Endothelial cell of umbilical vein (primary cell): ENCODE results near the gene ZNF814. TPM values are rescaled to one million over a fixed set of nuclear protein-coding genes. Genes with fewer than 3 reads are reported as not detected.
"Not testable (repeated sequence)": the region's sequence is repeated elsewhere in the genome, so short reads cannot be mapped to it uniquely, and the experiment has no call there.

Experiments used
- BruUV-seq: library from RNA; stranded (reverse); fragments of 400-500 nt; replicated peaks from 2 replicates; lab custom pipeline; 2021; lab: Mats Ljungman, UMichigan
- CTCF ChIA-PET: fragments of 300-600, 350-600 bp; sonication (Branson Sonifier 250); formaldehyde crosslinking; loops from one replicate; lab custom pipeline; 2021; ENCODE audit warnings: antibody characterized with exemption, inconsistent platforms; lab: Charles Lee
- POLR2A ChIA-PET: fragments of 300-600, 350-600 bp; sonication (Branson Sonifier 250); formaldehyde crosslinking; loops from one replicate; lab custom pipeline; 2021; ENCODE audit warnings: antibody characterized with exemption, inconsistent platforms; lab: Charles Lee
- DNase-seq: peaks from one replicate; pipeline ENCODE4 v3.0.0-alpha.2; 2011; ENCODE audit warnings: low read depth, low spot score
- FAIRE-seq: peaks from 2 replicates; lab custom pipeline; 2011; peaks lifted over from hg19 to GRCh38; lab: Jason Lieb, UNC
- H2AFZ ChIP-seq: 2 replicates; pipeline ENCODE4 v1.6.0; 2012; ENCODE audit warnings: low read depth, low read length, control low read depth, inconsistent platforms
- H3K27ac ChIP-seq: 2 replicates; pipeline ENCODE4 v1.5.1; 2011; ENCODE audit warnings: low read depth, mild to moderate bottlenecking, control low read depth, low read length, moderate library complexity; ENCODE audit not compliant: insufficient read depth
- H3K27me3 ChIP-seq, 2 experiments: 2 replicates each; pipeline versions ENCODE4 v1.6.0 to v1.6.1; 2011; ENCODE audit warnings: low read length in 2 of 2, mixed read lengths in 1 of 2; ENCODE audit not compliant: control insufficient read depth in 2 of 2, insufficient read depth in 2 of 2
- H3K36me3 ChIP-seq, 2 experiments: 2 replicates in 1 of 2; 3 replicates in 1 of 2; pipeline ENCODE4 v1.5.1; 2011; ENCODE audit warnings: low read length in 2 of 2, mild to moderate bottlenecking in 1 of 2, moderate library complexity in 1 of 2; ENCODE audit not compliant: control insufficient read depth in 2 of 2, insufficient read depth in 2 of 2; ENCODE audit errors: extremely low read depth in 1 of 2
- H3K4me1 ChIP-seq: 3 replicates; pipeline ENCODE4 v1.5.1; 2011; ENCODE audit warnings: mild to moderate bottlenecking, low read length; ENCODE audit not compliant: control insufficient read depth, insufficient read depth; ENCODE audit errors: extremely low read depth
- H3K4me2 ChIP-seq: 2 replicates; pipeline ENCODE4 v1.6.1; 2011; ENCODE audit warnings: low read length, control low read depth, mixed read lengths; ENCODE audit not compliant: insufficient read depth
- H3K4me3 ChIP-seq, 3 experiments: fragments of 200-600 bp in 1 of 3; sonication (generic), shearing (Covaris generic) in 1 of 3; replicated peaks in 1 of 3; 2 replicates each; pipeline ENCODE4 v1.5.1; 2011 to 2016; ENCODE audit warnings: control low read depth in 3 of 3, low read length in 3 of 3, mild to moderate bottlenecking in 2 of 3, inconsistent platforms in 1 of 3, low read depth in 1 of 3, moderate library complexity in 1 of 3; ENCODE audit not compliant: insufficient read depth in 1 of 3
- H3K79me2 ChIP-seq: 2 replicates; pipeline ENCODE4 v1.6.0; 2012; ENCODE audit warnings: low read length, inconsistent platforms; ENCODE audit not compliant: control insufficient read depth, insufficient read depth
- H3K9ac ChIP-seq: replicated peaks from 2 replicates; pipeline ENCODE3; 2011; ENCODE audit warnings: low read length, control low read depth; ENCODE audit not compliant: insufficient read depth; ENCODE audit errors: extremely low read depth
- H3K9me1 ChIP-seq: replicated peaks from 3 replicates; pipeline ENCODE4 v1.6.0; 2011; ENCODE audit warnings: mild to moderate bottlenecking, low read length; ENCODE audit not compliant: control insufficient read depth, insufficient read depth; ENCODE audit errors: extremely low read depth
- H3K9me3 ChIP-seq: replicated peaks from 2 replicates; pipeline ENCODE4 v1.5.1; 2012; ENCODE audit warnings: low read length, inconsistent platforms; ENCODE audit not compliant: control insufficient read depth, insufficient read depth
- H4K20me1 ChIP-seq: replicated peaks from 2 replicates; pipeline ENCODE3; 2011; ENCODE audit warnings: mild to moderate bottlenecking, low read length; ENCODE audit not compliant: control insufficient read depth, insufficient read depth; ENCODE audit errors: extremely low read depth
- POLR2A ChIP-seq: IDR thresholded peaks from 2 replicates; pipeline ENCODE4 v1.6.1; 2012; ENCODE audit warnings: low read depth, mild to moderate bottlenecking, control low read depth, low read length
- POLR2AphosphoS5 ChIP-seq: IDR thresholded peaks from 2 replicates; pipeline ENCODE4 v1.6.1; 2012; ENCODE audit warnings: low read depth, mild to moderate bottlenecking, control low read depth, low read length, moderate library complexity; ENCODE audit not compliant: insufficient read depth
- dilution Hi-C: fragments of 300-500 bp; cut with MboI; formaldehyde crosslinking; loops from one replicate; pipeline ENCODE4 v1.15.0; 2019; ENCODE audit warnings: low sequenced_read_pairs; ENCODE audit not compliant: extremely low pct_ligation_motif_present
- intact Hi-C: fragments of 100-400 bp; cut with micrococcal nuclease; formaldehyde crosslinking; loops from one replicate; pipeline ENCODE4 v1.10.0; 2022
- polyA plus RNA-seq, 4 experiments: library from polyadenylated mRNA; depleted of rRNA in 3 of 4; stranded (reverse) in 3 of 4; unstranded in 1 of 4; fragments of >200 nt; gene quantifications; 2 replicates each; pipeline versions ENCODE4 v1.2.1 to v1.2.3, GENCODE V29; 2011 to 2012; ENCODE audit warnings: missing spikeins in 1 of 4
- total RNA-seq: library from RNA; stranded (reverse); gene quantifications from 2 replicates; pipeline ENCODE4 v1.2.3, GENCODE V29; 2021

The ZNF814 gene
- total and polyA plus RNA-seq, 2 donors (not counting 3 experiments of a cell fraction or from before 2014, with no cell fraction given) = 5.7 to 7.9 TPM

- CTCF ChIA-PET = no interaction called here
- FAIRE-seq = no peak
- BruUV-seq = no TSS peak
- no peak for DNase-seq
- Histone ChIP-seq H3K4me3 (no peak overlapping the region), H3K4me1 (no peaks in the 10 kb centered on the region), H3K9me1 (no peaks in the 10 kb centered on the region), H3K27me3 (no peaks in the 10 kb centered on the region), H3K27ac (no peak overlapping the region), H2AFZ (no peak overlapping the region), H3K4me2 (no peak overlapping the region), H3K36me3 (peaks cover 15 to 18% of the 10 kb centered on the region in 2 experiments), H4K20me1 (no peaks in the 10 kb centered on the region), H3K9ac (no peak overlapping the region), H3K79me2 (no peaks in the 10 kb centered on the region), H3K9me3 (peaks cover 21% of the 10 kb centered on the region)
- intact Hi-C loops (no loop called here), dilution Hi-C loops (no loop called here)
- no peak for TF ChIP-seq POLR2AphosphoS5
- TF ChIP-seq POLR2A = peak; percentile 24
- POLR2A ChIA-PET = no interaction called here
Observed at GRCh38 chr19:57867868-57868492, 20.9 kb downstream of the ZNF814 start.

- POLR2A ChIA-PET, DNase-seq, intact Hi-C loops, H3K4me2 ChIP-seq, H3K4me3 ChIP-seq, dilution Hi-C loops, H3K4me1 ChIP-seq, FAIRE-seq, H3K27ac ChIP-seq, CTCF ChIA-PET, H3K9me1 ChIP-seq, H3K9ac ChIP-seq, H4K20me1 ChIP-seq, H3K27me3 ChIP-seq, H2AFZ ChIP-seq, BruUV-seq: not testable (repeated sequence)
- peaks cover 20% of the 10 kb centered on the region for H3K9me3 ChIP-seq
- H3K79me2 ChIP-seq = peaks cover 12% of the 10 kb centered on the region
- peaks cover 33 to 39% of the 10 kb centered on the region in 2 experiments for H3K36me3 ChIP-seq
Observed at GRCh38 chr19:57862351-57862750, 26.5 kb downstream of the ZNF814 start.

GRCh38 chr19:57854117-57854516, 34.7 kb downstream of the ZNF814 start:
- DNase-seq, dilution Hi-C loops, H4K20me1 ChIP-seq, CTCF ChIA-PET, H3K9me1 ChIP-seq, POLR2A ChIA-PET, H3K27me3 ChIP-seq, FAIRE-seq, H3K4me1 ChIP-seq, BruUV-seq, H3K4me2 ChIP-seq, H2AFZ ChIP-seq, H3K9ac ChIP-seq, H3K27ac ChIP-seq, H3K4me3 ChIP-seq, intact Hi-C loops, H3K9me3 ChIP-seq: not testable (repeated sequence)
- H3K36me3 ChIP-seq = peaks cover 9 to 15% of the 10 kb centered on the region in 2 experiments
- peaks cover 57% of the 10 kb centered on the region for H3K79me2 ChIP-seq
